Mesendoderm (in vitro differentiated cells): ENCODE results near the gene PLA2G3.

Experiments
- DNase-seq: peaks from one replicate; pipeline ENCODE4 v3.0.0; 2013
- H2AK5ac ChIP-seq: 2 replicates; pipeline ENCODE4 v1.6.1; 2013; ENCODE audit warnings: low read length, inconsistent platforms
- H2BK120ac ChIP-seq: 2 replicates; pipeline ENCODE4 v1.6.1; 2013; ENCODE audit warnings: low read depth, mild to moderate bottlenecking, low read length, moderate library complexity, mixed read lengths
- H2BK15ac ChIP-seq: replicated peaks from 2 replicates; pipeline ENCODE4 v1.6.1; 2013; ENCODE audit warnings: low read depth, mild to moderate bottlenecking, moderate library complexity
- H2BK5ac ChIP-seq: 2 replicates; pipeline ENCODE4 v1.6.1; 2013; ENCODE audit warnings: low read length, inconsistent platforms
- H3K18ac ChIP-seq: 2 replicates; pipeline ENCODE4 v1.6.1; 2013; ENCODE audit warnings: mild to moderate bottlenecking, low read length, mixed read lengths
- H3K23ac ChIP-seq: one replicate; pipeline ENCODE4 v1.6.1; 2013; ENCODE audit warnings: low read length
- H3K27ac ChIP-seq: 2 replicates; pipeline ENCODE4 v1.5.1; 2013; ENCODE audit warnings: low read depth, mild to moderate bottlenecking, inconsistent platforms, low read length, moderate library complexity
- H3K27me3 ChIP-seq: 2 replicates; pipeline ENCODE4 v1.6.1; 2013; ENCODE audit warnings: low read length, control low read depth, mild to moderate bottlenecking, inconsistent platforms; ENCODE audit not compliant: insufficient read depth, poor library complexity
- H3K36me3 ChIP-seq: 2 replicates; pipeline ENCODE4 v1.6.1; 2013; ENCODE audit warnings: low read length, inconsistent platforms; ENCODE audit not compliant: control insufficient read depth, insufficient read depth
- H3K4ac ChIP-seq: one replicate; pipeline ENCODE4 v1.6.1; 2013; ENCODE audit warnings: low read depth, mild to moderate bottlenecking, low read length, moderate library complexity
- H3K4me1 ChIP-seq: 2 replicates; pipeline ENCODE4 v1.6.1; 2013; ENCODE audit warnings: low read depth, low read length, inconsistent platforms; ENCODE audit not compliant: control insufficient read depth
- H3K4me2 ChIP-seq: 2 replicates; pipeline ENCODE4 v1.6.1; 2013; ENCODE audit warnings: low read length
- H3K4me3 ChIP-seq: 2 replicates; pipeline ENCODE4 v1.5.1; 2013; ENCODE audit warnings: mild to moderate bottlenecking, low read length
- H3K56ac ChIP-seq: one replicate; pipeline ENCODE4 v1.6.1; 2013; ENCODE audit warnings: low read length
- H3K79me1 ChIP-seq: 2 replicates; pipeline ENCODE4 v1.6.1; 2013; ENCODE audit warnings: low read length, inconsistent platforms
- H3K79me2 ChIP-seq: 2 replicates; pipeline ENCODE4 v1.6.1; 2013; ENCODE audit warnings: mild to moderate bottlenecking, low read length; ENCODE audit not compliant: control insufficient read depth, insufficient read depth
- H3K9ac ChIP-seq: 2 replicates; pipeline ENCODE4 v1.6.1; 2013; ENCODE audit warnings: low read length, inconsistent platforms
- H4K5ac ChIP-seq: one replicate; pipeline ENCODE4 v1.6.1; 2013; ENCODE audit warnings: low read length
- H4K8ac ChIP-seq: one replicate; pipeline ENCODE4 v1.6.1; 2013; ENCODE audit warnings: low read depth, mild to moderate bottlenecking, control low read depth, low read length, moderate library complexity
- WGBS: extraction: QIAGEN DNeasy Blood & Tissue Kit; methylation state at CpG from one replicate; pipeline ENCODE4 v1.1.7; 2013; ENCODE audit warnings: low lambda C conversion rate, missing lambda C conversion rate; ENCODE audit not compliant: insufficient coverage; ENCODE audit errors: extremely low coverage; 5-methylcytosine and 5-hydroxymethylcytosine counted together

The PLA2G3 gene

DNA sequence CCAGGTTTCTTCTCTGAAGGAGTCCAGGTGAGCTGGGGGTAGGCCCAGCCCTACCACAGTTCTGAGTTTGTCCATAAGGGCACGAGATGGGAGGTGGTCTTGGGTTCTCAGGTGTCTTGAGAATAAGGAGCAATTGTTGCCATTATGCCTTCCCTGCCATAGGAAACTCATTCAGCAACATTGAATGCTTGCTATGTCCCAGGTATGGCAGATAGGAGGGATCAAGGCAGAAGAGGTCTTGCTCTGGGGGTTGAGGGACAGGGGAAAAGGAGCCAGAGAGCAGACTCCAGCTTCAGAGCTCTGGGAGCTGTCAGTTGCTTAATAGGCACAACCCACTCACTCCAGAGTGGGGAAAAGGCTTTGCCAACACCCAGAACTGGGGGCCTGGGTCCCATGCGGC is 37.2 kb downstream of the PLA2G3 start:
- H2BK15ac ChIP-seq, result no peak overlapping the region
- no peaks in the 10 kb centered on the region for H3K27me3 ChIP-seq
- no peak overlapping the region for H3K4me3 ChIP-seq
- H3K4me1 ChIP-seq, result peaks cover 4% of the 10 kb centered on the region
- H2AK5ac ChIP-seq, result no peak overlapping the region
- H3K18ac ChIP-seq, result no peak overlapping the region
- H2BK5ac ChIP-seq, result no peak overlapping the region
- H4K8ac ChIP-seq, result no peak overlapping the region
- no peak overlapping the region for H4K5ac ChIP-seq
- H3K9ac ChIP-seq, result no peak overlapping the region
- H3K27ac ChIP-seq, result no peak overlapping the region
- no peak overlapping the region for H3K56ac ChIP-seq
- no peak overlapping the region for H2BK120ac ChIP-seq
- no peak overlapping the region for H3K4me2 ChIP-seq
- H3K23ac ChIP-seq, result no peak overlapping the region
- H3K79me2 ChIP-seq, result no peaks in the 10 kb centered on the region
- no peaks in the 10 kb centered on the region for H3K79me1 ChIP-seq
- DNase-seq, result no peak
- no CpG with 5 or more reads among the region's 2 CpGs for WGBS
- no peaks in the 10 kb centered on the region for H3K36me3 ChIP-seq
- no peak overlapping the region for H3K4ac ChIP-seq

DNA sequence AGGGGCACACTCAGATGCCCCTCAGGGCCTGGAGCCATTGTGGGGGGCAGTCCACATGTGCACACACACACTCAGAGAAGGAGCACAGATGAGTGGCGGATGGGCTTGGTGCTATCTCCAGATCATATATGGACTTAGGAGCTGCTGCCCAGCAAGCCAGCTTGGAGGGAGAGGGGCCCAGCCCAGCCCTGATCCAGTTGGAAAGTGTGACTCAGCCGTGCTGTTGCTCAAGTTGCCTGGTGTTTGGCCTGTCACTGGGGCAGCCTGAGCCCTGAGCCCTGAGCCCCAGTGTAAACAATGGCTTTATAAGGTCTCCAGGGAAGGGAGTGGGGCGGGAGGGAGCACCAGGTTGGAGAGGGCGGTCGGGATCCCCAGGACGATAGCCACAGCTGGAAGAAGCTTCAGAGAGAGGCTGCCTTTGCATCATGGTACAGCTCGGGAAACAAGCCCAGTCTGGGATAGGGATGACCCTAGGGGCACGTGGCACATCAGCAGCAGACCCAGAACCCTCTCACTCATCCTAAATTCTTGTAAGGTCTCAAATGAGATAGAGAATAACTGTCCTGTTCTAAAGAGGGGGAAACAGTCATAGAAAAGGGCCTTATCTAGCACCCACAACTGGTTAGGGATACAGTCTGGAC is 37.7 kb downstream of the PLA2G3 start:
- Histone ChIP-seq H2BK120ac (no peak overlapping the region), H3K79me1 (no peaks in the 10 kb centered on the region), H4K5ac (no peak overlapping the region), H3K4me3 (no peak overlapping the region), H3K56ac (no peak overlapping the region), H4K8ac (no peak overlapping the region), H3K4me2 (no peak overlapping the region), H3K27ac (no peak overlapping the region), H2BK5ac (no peak overlapping the region), H2BK15ac (no peak overlapping the region), H3K27me3 (no peaks in the 10 kb centered on the region), H3K79me2 (no peaks in the 10 kb centered on the region), H3K36me3 (no peaks in the 10 kb centered on the region), H3K18ac (no peak overlapping the region), H3K4ac (no peak overlapping the region), H2AK5ac (no peak overlapping the region), H3K23ac (no peak overlapping the region), H3K4me1 (peaks cover 4% of the 10 kb centered on the region), H3K9ac (no peak overlapping the region)
- WGBS, result no CpG with 5 or more reads among the region's 8 CpGs
- DNase-seq, result peak; percentile 59

DNA sequence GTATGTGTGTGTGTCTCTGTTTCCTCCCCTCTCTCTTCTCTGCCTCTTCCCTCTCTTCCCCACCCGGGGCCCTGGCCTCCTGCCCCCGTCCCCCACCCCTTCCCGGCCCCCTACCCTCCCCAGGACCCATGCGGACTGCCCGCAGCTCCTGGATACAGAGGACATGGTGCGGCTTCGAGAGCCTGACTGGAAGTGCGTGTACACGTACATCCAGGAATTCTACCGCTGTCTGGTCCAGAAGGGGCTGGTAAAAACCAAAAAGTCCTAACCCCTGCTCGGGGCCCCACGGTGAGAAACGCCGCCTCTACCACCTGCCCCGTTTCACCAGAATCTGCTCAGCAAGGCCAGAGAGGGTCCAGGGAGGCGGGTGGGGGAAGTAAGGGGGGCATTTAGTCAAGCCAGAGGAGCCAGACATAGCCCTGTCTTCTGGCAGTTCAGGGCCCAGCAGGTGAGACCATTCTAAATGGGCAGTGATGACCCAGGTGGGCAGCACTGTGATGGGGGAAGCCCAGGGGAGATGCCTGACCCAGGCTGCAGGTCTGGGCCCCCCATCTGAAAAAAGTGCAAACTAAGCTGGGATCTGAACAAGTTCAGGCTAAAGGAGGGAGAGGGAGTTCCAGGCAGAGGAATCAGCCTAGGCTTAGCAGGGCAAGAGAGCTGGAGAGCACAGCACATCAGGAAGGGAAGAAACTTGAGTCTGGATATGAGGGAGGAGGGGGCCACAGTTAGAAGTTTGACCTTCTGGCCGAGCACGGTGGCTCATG is 39.4 kb downstream of the PLA2G3 start:
- H3K4me1 ChIP-seq, result peaks cover 4% of the 10 kb centered on the region
- no peak overlapping the region for H3K23ac ChIP-seq
- H3K4me2 ChIP-seq, result no peak overlapping the region
- no peak for DNase-seq
- no peaks in the 10 kb centered on the region for H3K36me3 ChIP-seq
- no peak overlapping the region for H3K18ac ChIP-seq
- H2BK15ac ChIP-seq, result no peak overlapping the region
- H3K4ac ChIP-seq, result no peak overlapping the region
- no peaks in the 10 kb centered on the region for H3K27me3 ChIP-seq
- H2BK120ac ChIP-seq, result no peak overlapping the region
- H3K56ac ChIP-seq, result no peak overlapping the region
- WGBS, result no CpG with 5 or more reads among the region's 18 CpGs
- no peak overlapping the region for H2BK5ac ChIP-seq
- no peak overlapping the region for H3K27ac ChIP-seq
- no peaks in the 10 kb centered on the region for H3K79me1 ChIP-seq
- H2AK5ac ChIP-seq, result no peak overlapping the region
- no peak overlapping the region for H4K8ac ChIP-seq
- no peak overlapping the region for H3K9ac ChIP-seq
- no peaks in the 10 kb centered on the region for H3K79me2 ChIP-seq
- no peak overlapping the region for H3K4me3 ChIP-seq
- H4K5ac ChIP-seq, result no peak overlapping the region

DNA sequence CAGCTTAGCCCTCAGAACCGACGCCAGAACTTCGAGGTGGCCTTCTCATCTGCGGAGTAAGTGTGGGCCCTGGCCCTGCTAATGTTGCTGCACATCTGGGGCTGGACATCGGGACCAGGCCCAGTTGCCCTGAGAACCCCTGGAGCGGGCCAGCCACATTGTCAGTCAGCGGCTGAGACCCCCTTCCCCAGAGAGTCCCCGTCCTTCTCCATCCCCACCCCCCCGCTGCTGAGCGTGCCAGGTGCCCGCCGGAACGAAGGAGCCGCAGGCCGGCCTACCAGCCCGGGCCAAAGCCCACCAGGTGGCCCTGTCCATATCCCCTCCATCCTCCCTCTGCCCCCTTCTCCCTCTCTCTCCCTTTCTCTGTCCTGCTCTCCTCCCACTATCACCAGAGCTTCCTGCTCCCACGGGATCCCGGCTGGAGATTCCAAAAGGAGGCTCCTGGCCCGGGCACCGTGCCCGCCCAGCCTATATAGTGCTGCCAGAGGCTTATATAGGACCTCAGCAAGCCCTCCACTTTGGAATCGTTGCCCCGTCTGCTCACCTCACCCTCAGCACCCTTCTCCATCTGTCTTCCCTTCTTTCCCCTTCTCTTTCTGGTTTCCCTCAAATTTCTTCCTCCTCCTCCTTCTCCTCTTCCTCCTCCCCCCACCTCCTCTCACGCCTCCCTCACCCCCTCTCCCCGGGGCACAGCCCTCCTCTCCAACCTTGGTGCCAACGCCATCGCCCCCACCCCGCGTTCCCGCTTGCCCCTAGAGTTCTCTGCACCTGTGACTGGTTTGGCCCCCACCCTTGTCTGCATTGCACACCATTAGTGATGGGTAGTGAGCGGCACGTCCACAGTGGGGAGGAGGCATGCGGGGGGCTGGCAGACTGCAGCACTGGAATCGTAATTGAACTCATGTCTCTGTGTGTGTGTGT is 40.2 kb downstream of the PLA2G3 start:
- H3K4ac ChIP-seq, result no peak overlapping the region
- no peak overlapping the region for H2BK5ac ChIP-seq
- no peak overlapping the region for H2AK5ac ChIP-seq
- no peaks in the 10 kb centered on the region for H3K27me3 ChIP-seq
- peaks cover 2% of the 10 kb centered on the region for H3K4me1 ChIP-seq
- no peak overlapping the region for H3K27ac ChIP-seq
- no peaks in the 10 kb centered on the region for H3K79me2 ChIP-seq
- no peak overlapping the region for H3K4me2 ChIP-seq
- H4K8ac ChIP-seq, result no peak overlapping the region
- H3K23ac ChIP-seq, result no peak overlapping the region
- H3K56ac ChIP-seq, result no peak overlapping the region
- DNase-seq, result no peak
- H2BK120ac ChIP-seq, result no peak overlapping the region
- H3K79me1 ChIP-seq, result no peaks in the 10 kb centered on the region
- H4K5ac ChIP-seq, result no peak overlapping the region
- no peak overlapping the region for H3K18ac ChIP-seq
- WGBS, result no CpG with 5 or more reads among the region's 34 CpGs
- H2BK15ac ChIP-seq, result no peak overlapping the region
- no peak overlapping the region for H3K9ac ChIP-seq
- H3K4me3 ChIP-seq, result no peak overlapping the region
- H3K36me3 ChIP-seq, result no peaks in the 10 kb centered on the region

DNA sequence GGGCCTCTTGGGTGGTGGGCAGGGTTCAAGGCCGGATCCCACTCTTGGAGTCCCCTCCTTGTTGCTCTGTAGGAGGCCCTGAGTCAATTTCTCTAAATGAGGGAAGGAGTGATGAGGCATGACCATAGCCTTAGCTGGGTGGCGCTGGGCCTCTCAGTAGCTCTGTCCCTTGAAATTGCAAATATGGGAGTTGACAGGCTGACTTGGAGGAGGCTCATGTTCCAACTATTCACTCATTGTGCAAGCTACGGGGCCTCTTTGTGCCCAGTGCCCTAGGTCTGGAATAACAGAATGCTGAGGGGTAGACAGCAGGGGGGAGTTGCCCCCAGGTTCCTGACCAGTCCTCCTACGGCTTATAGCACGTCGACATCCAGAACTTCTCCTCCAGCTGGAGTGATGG is 40.9 kb downstream of the PLA2G3 start:
- no peak for DNase-seq

More for the DNA sequence above, 40.9 kb downstream of the PLA2G3 start:
- H3K4me2 ChIP-seq, result no peak overlapping the region
- H3K9ac ChIP-seq, result no peak overlapping the region
- H4K5ac ChIP-seq, result no peak overlapping the region
- H2AK5ac ChIP-seq, result no peak overlapping the region
- H3K36me3 ChIP-seq, result no peaks in the 10 kb centered on the region
- H3K4ac ChIP-seq, result no peak overlapping the region
- no peak overlapping the region for H2BK15ac ChIP-seq
- H4K8ac ChIP-seq, result no peak overlapping the region
- no peak overlapping the region for H3K27ac ChIP-seq
- peaks cover 2% of the 10 kb centered on the region for H3K4me1 ChIP-seq
- no CpG with 5 or more reads among the region's 6 CpGs for WGBS
- no peak overlapping the region for H3K18ac ChIP-seq
- H3K79me1 ChIP-seq, result no peaks in the 10 kb centered on the region
- H3K79me2 ChIP-seq, result no peaks in the 10 kb centered on the region
- no peaks in the 10 kb centered on the region for H3K27me3 ChIP-seq
- H3K4me3 ChIP-seq, result no peak overlapping the region
- no peak overlapping the region for H3K23ac ChIP-seq
- H2BK5ac ChIP-seq, result no peak overlapping the region
- H2BK120ac ChIP-seq, result no peak overlapping the region
- H3K56ac ChIP-seq, result no peak overlapping the region
